T-helper 2 cell treated with Interferon-gamma antibody and Interleukin-4, amounts not matched to agents 100 ng/mL and 5 ng/mL, for 36 hours (primary cell): ENCODE measurements around the gene HIVEP3. TPM values are rescaled to one million over a fixed set of nuclear protein-coding genes. Genes with fewer than 3 reads are reported as not detected.

Source experiments
- intact Hi-C: fragments of 100-400 bp; cut with micrococcal nuclease; formaldehyde crosslinking; loops from one replicate; pipeline ENCODE4 v1.15.1; 2023
- total RNA-seq: library from RNA; stranded (reverse); gene quantifications from 2 replicates; pipeline ENCODE4 v1.2.3, GENCODE V29; 2022

The HIVEP3 gene
- total RNA-seq, 1 donor from 2014 or later = 20.3 TPM

DNA sequence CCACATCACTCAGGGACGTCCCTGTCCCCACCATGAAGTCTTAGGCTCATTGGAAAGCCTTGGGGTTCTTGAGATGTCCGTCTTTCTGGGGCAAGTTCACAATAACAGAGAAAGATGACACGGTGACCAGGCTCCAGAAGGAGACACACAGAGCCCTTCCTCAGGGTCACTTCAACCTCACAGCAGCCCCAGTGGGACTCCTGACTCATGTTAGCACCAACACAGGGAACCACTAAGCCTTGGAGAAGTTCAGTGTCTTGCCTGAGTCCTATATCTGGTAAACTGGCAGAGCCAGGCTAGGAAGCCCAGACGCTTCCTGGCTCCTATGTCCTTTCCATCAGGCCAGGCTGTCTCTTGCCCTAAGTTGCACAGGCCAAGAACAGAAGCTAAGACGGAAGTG, 199.1 kb downstream of the HIVEP3 start:
- intact Hi-C loops = no loop called here

DNA sequence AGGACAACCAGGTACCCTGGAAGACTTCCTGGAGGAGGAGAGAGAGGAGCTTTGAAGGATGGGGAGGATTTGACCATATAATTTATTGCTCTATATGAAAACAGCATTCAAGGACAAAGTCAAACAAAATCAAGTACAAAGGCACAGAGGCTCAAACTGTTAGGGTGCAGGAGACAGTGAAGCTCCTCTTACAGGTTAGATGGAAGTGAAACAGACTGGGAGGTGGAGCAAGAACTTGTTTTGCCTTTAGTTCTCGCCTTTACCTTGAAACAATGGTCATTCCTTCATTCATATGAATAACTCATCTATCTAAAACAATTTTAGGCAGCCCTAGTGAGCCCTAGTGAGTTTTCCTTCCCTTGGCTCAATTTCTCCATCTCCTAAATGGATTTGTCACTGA, 199.6 kb downstream of the HIVEP3 start:
- intact Hi-C loops = no loop called here

DNA sequence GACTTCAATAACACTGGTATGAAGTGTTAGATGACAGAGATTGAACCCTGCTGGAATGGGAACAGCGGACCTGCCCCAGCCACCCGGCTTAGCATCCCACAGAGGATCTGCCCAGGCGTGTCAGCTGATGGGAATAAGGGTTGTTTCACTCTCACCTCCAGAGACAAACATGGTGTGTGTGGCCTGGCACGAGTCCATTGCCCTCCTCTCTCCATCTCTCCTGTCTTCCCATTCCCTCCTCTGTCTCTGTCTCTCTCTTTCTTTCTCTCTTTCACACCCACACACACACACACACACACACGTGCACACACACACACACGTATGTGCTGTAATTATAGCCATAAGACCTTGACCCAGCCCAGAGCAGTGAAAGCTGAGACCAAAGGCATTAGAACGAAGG, 200.2 kb downstream of the HIVEP3 start:
- intact Hi-C loops = no loop called here

DNA sequence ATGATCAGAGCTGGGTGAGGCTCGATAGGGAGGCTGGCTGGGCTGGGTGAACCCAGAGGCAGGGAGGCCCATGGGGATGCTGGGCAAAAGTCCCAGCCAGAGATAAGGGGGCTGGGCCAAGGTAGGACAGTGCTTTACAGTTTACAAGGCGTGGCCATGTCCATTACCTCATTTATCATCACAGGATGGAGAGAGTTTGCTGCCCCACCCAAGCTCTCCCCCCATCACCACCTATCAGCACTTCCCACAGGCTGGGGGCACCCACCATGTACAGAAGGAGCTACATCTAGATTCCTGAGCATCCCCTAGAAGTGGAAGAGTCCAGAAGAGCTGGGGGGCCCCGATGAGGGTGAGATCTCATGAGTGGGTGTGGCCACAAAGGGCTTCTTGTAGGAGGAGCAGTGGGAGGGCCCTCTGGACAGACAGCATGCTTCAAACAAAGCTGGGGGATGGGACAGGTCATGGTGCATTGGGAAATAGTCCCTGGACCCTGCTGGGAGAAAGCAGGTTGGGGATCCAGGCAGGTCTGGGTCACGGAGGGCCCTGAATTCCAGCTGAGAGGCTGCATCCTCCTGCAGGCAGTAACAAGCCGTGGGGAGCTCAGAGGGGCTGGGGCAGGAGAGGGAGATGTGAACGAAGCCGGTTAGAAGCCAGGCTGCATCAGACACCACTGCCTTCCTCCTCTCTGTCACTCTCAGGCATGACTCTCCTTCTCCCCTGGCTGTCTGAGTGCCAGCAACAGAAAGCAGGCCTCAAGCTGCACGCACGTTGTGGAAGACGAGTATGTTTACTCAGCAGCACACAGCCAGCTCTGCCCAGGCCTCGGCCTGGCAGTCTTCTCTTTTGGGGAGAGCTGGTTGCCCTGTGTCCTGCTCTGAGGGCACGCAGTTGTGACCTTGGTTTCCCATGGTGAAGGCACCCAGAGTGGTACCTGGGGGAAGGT, 202.3 kb downstream of the HIVEP3 start:
- intact Hi-C loops = no loop called here

DNA sequence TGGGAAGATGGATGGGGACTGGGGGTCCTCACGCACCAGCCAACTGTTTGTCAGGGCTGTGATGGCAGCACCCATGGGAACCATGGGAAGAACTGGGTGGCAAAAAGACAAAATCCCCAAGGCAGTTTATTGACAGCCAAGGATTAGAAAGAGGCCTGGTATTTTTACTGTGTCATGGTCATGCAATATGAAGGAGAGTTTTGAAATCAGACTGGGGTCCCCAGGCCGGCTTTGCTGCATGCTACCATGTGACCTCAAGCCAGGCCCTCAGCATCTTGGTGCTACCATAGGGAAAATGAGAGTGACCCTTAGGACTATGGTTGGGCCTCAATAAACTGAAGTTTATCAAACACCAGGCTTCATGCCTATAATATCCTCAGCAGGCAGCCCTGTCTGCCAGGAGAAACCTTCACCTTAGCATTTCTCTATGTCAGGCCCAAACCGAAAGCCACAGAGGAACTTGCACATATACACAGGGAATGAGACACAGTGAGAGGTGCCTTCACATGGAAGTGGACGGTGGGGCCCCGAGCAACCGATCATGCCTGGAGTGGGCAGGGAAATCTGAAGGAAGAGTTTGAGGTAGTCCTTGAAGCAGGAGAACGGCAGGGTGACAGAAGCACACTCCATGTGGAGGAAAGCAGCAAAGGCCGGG, 203.2 kb downstream of the HIVEP3 start:
- intact Hi-C loops = no loop called here

DNA sequence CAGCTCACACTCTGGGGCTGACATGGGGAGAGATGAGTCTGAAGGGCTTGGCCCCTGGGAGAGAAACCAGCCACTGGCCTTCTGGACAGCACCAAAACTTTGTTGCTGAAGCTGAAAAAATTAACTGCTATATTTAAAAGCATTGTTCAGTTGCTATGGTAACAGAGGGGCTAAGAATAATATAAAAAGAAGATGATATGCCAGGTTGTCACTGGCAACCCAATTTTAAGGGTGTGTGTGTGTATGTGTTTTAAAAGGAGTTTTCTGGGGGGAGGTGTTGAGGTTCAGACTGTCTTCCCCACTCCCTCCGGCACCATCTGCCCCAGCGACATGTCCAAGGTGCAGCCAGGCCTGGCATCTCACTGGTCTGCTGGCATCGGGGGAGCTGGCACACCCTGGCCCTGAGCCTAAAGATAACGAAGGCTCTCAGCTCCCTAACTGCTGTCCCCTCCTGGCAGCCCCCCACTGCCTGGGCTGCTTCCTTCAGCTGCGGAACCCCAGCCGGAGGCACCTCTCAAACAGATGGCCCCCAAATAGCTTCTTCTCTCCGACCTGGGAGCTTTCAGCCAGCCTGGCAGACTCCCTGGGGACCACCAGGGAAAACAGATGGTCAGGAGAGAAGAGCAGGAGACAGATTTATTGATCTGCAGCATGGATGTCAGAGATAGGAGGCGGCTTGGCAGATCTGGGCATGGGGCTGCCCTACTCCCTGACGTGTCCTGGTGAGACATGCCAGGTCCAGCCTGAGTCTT, 203.9 kb downstream of the HIVEP3 start:
- intact Hi-C loops = no loop called here

DNA sequence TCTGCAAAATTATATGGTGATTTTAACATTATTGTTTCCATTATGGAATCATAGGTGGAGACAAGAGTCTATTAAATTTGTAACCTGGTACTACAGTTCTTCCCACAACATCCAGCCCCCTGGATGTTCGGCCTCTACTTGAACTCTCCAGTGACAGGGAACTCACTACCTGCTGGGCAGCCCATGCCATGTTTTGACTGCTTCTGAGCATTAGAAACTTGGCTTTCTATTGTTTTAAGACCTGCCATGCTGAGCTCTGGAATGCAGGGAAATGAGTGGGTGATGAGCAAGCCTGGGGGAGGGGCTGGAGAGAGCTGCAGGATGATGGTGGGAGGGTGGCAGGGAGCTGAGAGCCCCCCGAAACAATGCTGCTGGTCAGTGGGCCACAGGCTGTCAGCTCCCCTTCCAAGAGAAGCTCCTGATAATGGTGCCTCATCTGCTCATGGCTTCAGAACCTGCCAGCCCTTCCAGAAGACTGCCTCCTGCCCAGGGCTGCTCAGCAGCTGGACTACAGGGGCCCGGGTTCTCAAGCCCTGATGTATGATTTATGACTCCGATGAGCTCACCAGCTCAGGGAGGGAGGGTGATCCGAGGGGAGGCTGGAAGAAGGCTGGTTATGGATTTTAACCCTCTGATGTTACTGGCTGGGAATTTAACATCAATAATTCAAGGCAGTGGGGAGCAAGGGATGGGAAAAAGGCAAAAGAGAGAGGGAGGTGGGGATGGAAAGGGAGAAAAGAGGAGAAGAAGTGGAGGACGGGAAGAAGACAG, 205.0 kb downstream of the HIVEP3 start:
- intact Hi-C loops = no loop called here

DNA sequence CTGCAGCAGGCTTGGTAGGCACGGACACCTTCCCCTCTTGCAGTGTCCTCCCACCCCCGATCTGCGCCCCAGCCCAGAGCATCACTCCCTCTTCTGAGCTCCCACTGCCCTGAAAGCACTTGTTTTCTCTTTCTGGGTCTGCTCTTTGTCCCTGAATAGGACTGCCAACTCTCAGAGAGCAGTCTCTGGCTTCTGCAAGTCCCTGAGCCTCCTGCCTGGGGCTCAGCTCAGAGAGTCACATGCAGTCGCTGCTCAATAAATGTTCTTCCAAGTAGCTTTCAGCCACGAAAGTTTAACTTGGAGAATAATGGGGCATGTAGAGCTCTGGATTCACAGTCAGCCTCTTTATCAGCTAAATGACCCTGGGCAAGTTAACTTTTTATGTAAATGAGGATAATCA, 205.6 kb downstream of the HIVEP3 start:
- intact Hi-C loops = no loop called here

DNA sequence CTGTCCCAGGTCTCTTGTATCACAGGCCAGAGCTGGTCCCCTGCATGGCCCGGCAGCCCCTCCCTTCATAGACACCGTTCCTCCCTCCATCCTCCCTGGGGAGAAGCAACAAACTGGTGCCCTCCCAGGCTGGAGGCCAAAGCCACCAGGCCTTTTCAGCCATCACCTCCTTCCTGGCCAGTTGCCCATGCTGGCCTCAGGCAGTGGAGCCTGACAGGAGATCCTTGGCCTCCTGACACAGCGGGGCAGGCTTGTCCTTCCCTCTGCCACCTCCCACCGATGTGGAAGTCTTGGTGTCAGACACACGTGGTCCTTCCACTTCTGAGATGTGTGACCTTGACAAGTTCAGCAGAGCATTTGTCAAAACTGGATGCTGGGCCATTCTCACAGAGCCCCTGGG, 206.0 kb downstream of the HIVEP3 start:
- intact Hi-C loops = no loop called here

DNA sequence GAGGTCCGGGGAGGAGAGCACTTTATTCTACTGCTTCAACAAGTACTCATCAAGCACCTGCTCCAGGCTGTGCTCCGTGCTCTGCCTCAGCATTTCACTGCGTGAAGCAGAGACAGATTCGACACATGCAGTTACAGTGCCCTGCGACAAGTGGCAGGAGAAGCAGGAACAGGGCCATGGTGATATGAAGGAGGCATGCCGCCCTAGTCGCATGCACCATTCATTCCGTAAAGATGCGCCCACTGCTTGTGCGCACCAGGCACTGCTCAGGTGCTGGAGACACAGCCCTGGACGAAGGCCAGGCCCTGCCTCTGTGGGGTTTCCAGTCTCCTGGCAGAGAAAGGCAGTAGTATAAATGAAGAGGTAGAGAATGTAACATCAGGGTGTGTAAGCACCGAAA, 206.6 kb downstream of the HIVEP3 start:
- intact Hi-C loops = no loop called here

DNA sequence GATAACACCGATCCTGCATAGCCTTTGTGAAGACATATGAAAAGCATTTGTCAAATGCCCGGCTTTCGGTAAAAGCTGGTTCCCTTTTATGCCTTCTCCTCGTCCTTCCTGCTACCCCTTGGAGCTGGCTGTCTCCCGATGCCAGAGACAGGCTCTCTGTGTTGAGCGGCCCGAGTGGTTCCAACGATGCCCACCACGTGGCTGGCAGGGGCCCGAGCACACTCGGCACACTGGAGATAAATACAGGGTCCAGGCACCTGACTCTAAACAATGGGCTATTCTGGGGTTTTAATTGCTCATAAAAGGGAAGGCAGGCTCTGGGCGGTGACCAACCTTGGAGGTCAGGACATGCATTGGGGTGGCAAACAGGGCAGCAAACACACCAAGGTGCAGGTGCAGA, 207.1 kb downstream of the HIVEP3 start:
- intact Hi-C loops = no loop called here

DNA sequence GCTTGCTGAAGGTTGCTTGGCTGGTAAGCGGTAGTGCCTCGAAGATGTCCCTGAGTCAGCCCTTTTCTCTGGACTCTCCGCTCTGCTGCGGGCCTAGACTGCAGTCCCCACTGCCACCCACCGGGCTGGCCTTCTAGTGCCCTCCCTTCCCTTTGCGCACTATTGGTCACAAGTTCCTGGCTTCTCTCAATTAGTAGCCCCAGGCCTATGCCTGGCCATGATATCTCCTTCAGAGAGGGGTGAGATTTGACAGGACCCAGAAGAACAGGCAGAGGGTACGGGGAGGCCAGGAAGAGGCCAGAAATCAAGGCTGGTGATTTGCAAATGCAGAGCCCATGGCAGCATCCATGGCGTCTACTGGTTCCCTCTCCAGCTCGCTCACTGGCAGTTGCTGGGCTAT, 207.7 kb downstream of the HIVEP3 start:
- intact Hi-C loops = no loop called here

DNA sequence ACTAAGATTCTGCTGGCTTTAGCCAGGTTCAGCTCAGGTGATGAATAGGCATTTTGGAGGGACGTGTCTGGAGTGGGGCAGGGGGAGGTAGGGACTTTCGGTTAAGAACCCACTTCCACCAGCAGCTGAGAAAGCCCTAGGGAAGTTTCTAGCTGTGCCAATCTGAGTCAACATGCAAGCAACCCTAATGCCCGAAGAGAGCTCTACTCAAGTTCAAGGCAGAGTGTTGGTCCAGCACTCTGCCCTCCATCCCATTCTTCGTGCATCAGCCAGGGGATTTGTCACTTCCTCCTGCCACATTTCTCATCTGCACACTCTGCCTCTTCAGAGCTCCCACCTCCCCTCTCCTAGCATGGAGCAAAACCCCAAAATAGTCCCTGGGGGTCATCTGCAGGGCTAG, 208.8 kb downstream of the HIVEP3 start:
- intact Hi-C loops = no loop called here

DNA sequence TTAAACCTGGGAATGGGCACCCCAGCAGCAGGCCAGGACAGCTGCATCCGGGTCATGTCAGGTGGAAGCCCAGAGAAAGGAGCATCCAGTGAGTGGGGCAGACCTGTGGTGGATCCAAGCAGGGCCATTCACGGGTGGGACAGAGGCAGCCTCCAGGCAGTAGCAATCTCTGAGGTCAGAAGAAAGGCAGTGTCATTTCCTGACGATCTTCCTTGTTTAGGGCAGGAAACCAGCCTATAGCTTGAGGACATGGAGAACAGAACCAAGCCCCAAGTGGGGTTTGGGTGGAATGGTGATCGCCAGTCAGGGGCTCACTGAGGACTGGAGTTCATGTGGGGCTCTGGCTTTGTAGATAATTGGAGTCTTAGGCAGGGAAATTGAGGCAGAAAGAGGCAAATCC, 209.4 kb downstream of the HIVEP3 start:
- intact Hi-C loops = no loop called here

DNA sequence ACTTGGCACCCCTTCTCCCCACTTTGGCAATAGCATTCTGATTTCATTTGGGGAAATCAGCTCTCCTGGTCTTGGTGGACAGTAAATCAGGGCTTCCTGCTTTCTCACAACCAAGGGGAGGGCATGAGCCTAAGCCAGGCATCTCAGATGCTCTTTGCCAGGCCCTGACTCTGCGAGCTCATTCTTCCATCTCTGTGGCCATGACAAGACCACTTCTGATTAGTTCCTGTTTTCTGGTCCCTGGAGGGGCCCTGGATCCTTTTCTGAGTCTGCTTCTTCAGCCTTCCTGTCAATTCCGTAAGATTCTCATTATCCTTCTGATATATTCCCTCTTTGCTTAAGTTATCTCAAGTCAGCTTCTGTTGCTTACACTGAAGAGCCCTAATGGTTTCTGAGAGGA, 210.4 kb downstream of the HIVEP3 start:
- intact Hi-C loops = no loop called here

DNA sequence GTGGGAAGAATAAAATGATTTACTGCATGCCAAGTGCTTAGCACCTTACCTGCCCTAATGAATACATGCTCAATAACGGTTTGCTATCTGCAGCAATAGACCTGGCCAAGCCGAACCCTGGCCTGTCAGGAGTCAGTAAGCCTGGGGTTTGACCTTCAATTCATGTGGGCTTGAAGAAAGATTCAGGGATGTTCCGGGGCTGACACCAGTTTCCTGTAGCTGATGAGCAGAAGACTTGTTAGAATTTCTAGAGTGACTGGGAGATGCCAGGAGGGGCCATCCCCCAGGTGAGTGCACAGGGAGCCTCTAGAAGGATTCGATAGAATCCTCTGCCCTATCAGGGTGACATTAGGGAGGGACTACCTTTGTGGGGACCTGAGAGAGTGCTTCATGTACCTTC, 210.9 kb downstream of the HIVEP3 start:
- intact Hi-C loops = no loop called here

DNA sequence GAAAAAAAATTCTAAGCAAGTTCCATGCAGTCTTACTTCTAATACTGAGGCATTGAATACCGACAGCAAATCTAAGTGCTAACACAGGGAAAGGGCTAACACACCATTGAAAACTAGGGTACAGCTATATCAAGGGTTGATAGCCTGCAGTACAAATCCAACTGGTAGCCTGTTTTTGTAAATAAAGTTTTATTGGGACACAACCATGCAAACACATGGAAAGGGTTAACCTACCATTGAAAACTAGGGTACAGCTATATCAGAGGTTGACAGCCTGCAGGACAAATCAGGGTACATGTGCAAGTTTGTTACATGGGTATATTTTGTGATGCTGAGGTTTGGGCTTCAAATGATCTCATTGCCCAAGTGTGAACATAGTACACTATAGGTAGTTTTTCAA, 212.9 kb downstream of the HIVEP3 start:
- intact Hi-C loops = no loop called here

DNA sequence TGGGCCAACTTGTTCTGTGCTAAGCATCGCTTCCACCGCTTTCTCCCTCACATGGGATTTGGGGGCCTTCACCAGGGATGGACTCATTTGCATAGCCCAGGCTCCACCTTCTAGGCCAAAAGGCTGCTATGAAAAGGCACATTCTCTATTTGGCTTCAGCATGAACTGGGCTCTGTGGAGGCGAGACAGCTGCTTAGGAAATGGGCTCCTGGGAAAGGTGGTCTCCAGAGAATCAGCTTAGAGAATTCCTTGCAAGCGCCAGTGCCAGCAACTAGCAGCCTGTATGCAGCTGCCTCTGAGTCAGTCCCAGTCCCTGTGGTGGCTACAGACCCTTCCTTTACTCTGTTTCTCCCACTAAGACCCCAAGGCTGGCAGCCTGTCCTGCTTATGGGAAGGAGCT, 214.5 kb downstream of the HIVEP3 start:
- intact Hi-C loops = no loop called here

DNA sequence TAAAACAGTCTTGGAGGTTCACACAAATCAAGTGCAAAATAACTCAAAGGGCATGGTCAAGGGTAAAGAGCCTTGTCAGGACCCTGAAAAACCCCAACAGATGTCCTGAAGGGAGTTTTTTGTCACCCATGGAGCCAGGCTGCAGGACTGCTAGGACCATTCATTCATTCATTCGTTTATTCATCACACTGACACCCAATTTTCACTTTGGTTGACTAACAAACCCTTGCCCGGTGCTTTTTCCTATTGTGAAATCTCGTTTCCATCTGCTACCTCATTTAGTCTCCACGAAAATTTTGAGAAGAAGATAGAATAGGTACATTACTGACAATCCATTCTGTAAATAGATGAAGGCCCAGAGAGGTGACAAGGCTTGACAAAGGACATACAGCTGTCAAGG, 216.0 kb downstream of the HIVEP3 start:
- intact Hi-C loops = no loop called here

DNA sequence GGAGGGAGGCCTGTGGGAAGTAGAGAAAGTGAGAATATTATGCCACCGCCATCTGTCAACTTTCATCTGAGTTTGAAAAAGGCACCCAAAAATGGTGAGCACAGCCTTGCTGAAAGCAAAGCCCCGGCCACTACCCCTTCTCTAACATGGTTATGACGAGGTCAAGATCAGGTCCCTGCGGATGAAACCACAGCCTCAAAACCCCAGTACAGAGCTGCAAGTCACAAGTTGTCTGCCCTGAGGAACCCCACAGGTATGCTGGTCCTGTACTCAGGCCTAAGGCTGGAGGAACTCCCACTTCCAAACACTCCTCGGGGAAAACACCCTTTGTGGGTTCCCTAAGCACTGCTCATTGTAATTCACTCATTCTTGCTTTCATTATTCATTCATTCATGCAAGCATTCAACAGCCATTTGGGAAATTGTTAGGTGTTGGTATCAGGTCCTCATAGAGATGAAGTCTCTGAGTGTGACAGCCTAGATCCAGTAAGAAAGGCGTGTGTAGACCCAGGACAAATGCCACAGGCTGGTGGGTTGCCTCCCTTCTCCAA, 217.7 kb downstream of the HIVEP3 start:
- intact Hi-C loops = no loop called here

DNA sequence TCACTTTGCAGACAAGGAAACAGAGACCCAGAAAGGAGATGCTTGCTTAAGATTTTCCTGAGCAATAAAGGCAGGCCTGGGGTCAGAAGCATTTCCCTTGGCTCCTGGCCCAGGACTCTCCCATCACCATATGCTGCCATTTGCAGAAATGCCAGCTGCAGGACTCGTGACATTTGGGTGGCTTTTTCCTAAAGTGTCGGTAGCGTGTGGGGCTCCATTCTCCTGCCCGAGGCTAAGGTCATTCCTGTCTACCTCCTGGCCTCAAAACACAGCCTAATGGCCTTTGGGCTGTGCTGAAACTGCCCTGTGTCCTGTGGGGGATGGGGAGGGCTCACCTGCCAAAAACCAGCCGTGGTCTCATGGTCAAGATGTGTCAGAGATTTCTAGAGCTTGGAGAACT, 218.1 kb downstream of the HIVEP3 start:
- intact Hi-C loops = no loop called here
